Fibroblast of skin of left quadriceps (primary cell): ENCODE results near the gene NME4.

Experiments used
- DNase-seq, 2 experiments: peaks; one replicate each; pipeline ENCODE4 v3.0.0-alpha.2; 2013; ENCODE audit warnings: low read depth in 2 of 2

The NME4 gene

DNA sequence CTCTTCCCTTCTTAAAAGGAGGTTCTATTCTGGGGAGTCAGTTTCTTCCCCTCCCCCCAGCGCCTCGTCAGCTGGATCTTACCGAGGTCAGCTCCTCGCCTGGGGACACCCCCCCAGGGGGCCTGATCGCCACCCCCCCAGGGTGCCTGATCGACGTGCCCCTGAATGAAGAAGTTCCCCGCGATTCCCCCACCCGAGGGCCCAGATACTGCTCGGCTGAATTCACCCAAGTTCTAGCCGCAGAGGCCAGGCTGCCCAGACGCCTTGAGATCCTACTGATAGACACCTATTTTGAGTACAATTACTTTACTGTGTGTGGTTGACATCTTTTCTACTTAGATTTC is 29.9 kb downstream of the NME4 start:
- no peak for DNase-seq

DNA sequence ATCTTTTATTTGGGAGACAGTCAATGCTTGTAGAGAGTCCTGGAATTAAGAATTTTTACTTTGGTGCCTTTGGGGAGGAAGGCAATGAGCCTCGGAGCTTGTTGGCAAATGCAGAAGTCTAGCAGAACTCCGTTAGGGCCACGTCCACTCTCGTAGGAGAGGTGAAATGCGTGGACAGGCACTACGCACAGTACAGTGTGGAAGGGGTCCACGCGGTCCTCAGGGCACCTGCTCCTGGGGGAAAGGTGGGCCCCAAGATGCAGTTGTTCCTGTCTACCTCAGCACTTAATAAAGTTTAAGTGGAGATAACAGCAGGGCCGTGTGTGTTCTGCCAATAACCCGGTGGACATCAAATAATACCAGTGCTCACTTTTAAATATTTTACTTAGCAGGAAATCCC is 30.3 kb downstream of the NME4 start:
- DNase-seq = no peak

DNA sequence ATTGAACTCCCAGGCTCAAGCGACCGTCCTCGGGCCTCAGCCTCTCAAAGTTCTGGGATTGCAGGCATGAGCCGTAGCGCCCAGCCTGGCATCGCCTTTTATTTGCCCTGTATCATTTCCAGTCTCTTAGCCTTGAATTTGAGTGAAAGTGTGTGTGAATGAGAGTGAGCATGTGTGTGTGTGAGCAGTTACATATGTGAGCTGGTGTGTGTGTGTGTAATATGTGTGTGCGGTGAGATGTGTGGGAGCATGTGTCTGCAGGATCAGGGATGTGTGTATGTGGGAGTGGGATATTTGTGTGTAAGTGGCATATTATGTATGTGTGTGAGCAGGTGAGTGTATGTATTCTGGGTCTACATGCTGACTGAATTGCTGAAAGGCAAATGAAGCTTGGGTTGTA is 33.9 kb downstream of the NME4 start:
- DNase-seq = no peak

DNA sequence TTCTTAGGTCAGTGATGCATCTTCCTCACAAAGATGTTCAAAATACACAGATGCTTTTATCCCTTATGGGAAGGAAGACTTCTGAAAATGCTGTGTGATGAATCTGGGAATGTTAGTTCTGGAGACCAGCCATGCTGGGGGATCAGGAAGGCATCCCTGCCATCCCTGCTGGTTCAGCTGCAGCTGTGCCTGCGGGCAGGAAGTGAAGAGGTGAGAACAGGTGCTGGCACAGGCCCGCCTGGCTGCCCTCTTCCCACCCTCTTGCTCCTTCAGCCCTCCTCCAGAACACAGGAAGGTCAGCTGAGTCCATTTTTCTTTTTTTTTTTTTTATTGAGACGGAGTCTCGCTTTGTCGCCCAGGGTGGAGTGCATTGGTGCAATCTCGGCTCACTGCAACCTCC is 43.6 kb downstream of the NME4 start:
- DNase-seq = no peak

DNA sequence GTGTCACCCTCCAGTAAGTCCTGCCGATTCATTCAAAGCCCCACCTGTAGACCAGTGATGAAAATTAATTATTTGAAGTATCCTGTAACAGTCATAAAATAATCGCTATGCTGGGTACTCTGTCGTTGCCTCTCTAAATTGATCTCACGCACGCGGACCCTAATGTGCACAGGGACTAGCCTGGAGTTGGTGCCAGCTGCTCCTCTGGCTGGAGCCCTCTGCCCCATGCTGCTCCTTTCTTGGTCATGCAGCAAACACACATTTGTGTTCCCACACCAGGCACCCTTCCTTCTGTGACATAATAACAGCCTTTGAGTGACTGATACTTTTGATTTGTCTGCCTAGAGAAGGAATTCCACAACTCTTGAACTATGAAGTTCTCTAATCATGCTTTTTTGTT is 44.4 kb downstream of the NME4 start:
- DNase-seq = no peak

DNA sequence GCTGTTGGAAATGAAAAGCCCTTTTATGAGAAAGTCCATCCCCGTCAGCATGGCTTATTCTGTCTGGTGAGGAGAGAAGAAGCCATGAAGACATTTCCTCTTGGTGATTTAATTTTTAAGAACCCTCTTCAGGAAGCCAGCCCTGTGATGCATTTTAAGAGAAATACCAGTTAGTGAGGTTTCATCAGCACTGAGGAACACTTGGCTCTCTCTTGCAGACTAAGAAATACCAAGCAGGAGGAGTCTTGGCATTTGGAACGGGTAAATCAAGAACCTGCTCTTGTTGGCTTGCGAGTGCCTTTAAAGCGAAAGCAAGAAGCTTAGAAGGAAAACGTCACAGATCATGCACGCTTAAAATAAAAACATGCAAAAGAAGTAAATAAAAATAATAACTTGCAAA is 46.0 kb downstream of the NME4 start:
- DNase-seq = no peak

DNA sequence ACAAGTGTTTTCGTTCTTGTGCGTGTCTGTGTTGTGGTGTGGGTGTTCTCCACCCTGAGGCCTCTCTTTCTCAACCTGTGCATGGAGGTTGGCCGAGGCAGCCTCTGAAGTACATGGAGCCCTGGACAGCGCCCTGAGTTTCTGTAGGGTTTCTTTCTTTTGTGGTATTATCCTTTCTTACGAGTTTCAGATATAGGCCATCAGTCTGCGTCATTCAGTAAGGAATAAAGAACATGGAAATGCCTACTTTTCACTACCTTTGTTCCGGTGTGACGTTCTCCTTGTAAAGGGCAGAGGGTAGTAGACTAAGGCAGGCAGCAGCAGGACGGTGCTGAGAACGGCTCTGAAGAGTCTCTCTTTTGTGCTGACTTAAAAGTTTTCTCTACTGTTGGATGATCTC is 47.0 kb downstream of the NME4 start:
- DNase-seq = no peak

DNA sequence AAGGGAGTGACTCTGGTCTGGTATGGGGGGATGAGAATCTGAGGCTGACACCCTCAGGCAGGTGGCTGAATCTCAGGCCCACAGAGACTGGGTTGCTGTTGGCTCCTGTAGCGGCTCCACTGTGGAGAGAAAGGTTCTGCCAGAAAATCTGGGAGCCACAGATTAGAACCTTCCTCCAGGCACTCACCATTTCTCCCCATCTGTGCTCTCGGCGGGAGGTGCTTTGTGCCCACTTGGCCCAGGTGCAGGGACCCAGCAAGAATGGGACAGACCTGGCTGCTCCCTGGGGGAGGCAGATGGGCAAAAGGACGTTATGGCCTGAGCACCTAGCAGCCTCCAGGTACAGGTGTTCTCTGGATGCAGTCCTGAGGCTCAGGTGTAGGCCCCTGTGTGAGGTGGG is 48.6 kb downstream of the NME4 start:
- DNase-seq = no peak
